ENCODE measurements around the gene ID1.

ID1 gene

GRCh38 chr20:31602779-31603441 is 2.2 kb upstream of the ID1 start:
- no peak for TF ChIP-seq CTCF (IDR thresholded peaks at IDR 0.05; ENCODE audit: low read depth, low read length)
- DNase-seq (ENCODE audit: low read depth in 2 of 2) = peak; percentile 69 to 81
- H3K4me3 ChIP-seq (replicated peaks in 1 of 2; ENCODE audit: low read depth in 2 of 2, low read length in 2 of 2) = no peak overlapping the region

- TF ChIP-seq CTCF (IDR thresholded peaks at IDR 0.05; ENCODE audit: low read depth, low read length) = no peak
- DNase-seq (ENCODE audit: low read depth in 2 of 2) = peak; percentile 96 to 98
- peak overlapping the region; percentile 82 to 91 for H3K4me3 ChIP-seq (replicated peaks in 1 of 2; ENCODE audit: low read depth in 2 of 2, low read length in 2 of 2)
Measured at GRCh38 chr20:31603822-31604566, 1.1 kb upstream of the ID1 start.

- no peak for DNase-seq (ENCODE audit: low read depth in 2 of 2)
- no peak for TF ChIP-seq CTCF (IDR thresholded peaks at IDR 0.05; ENCODE audit: low read depth, low read length)
- H3K4me3 ChIP-seq (replicated peaks in 1 of 2; ENCODE audit: low read depth in 2 of 2, low read length in 2 of 2) = peak overlapping the region; percentile 82 to 91
Measured at GRCh38 chr20:31604567-31605030, 490 bp upstream of the ID1 start.

- no peak for TF ChIP-seq CTCF (IDR thresholded peaks at IDR 0.05; ENCODE audit: low read depth, low read length)
- DNase-seq (ENCODE audit: low read depth in 2 of 2) = peak; percentile 32 to 34
- H3K4me3 ChIP-seq (replicated peaks in 1 of 2; ENCODE audit: low read depth in 2 of 2, low read length in 2 of 2) = peak overlapping the region; percentile 82 to 91
Measured at GRCh38 chr20:31605902-31606803, 1.1 kb downstream of the ID1 start.

GRCh38 chr20:31606804-31607639 is 1.9 kb downstream of the ID1 start:
- peak overlapping the region; percentile 82 to 91 for H3K4me3 ChIP-seq (replicated peaks in 1 of 2; ENCODE audit: low read depth in 2 of 2, low read length in 2 of 2)
- peak; percentile 59 to 92 for DNase-seq (ENCODE audit: low read depth in 2 of 2)
- no peak for TF ChIP-seq CTCF (IDR thresholded peaks at IDR 0.05; ENCODE audit: low read depth, low read length)
